ENCODE measurements around the gene SF3B5. TPM values are rescaled to one million over a fixed set of nuclear protein-coding genes. Genes with fewer than 3 reads are reported as not detected.
"Not testable (repeated sequence)": the region's sequence is repeated elsewhere in the genome, so short reads cannot be mapped to it uniquely, and the experiment has no call there.

SF3B5 gene
- total and polyA plus RNA-seq, 12 donors, result 109 to 323 (median 174) TPM

GRCh38 chr6:144053601-144054000 lies 41.8 kb downstream of the SF3B5 start:
- 42 to 57% (median 48%) methylated on average over 3 of the region's 3 CpGs for WGBS, 4 donors
- Histone ChIP-seq H3K4me3 (no peak overlapping the region), H3K27ac (no peak overlapping the region), H3K36me3 (replicated peaks in 1 of 2) (no peaks in the 10 kb centered on the region), H3K9me3 (replicated peaks in 1 of 3) (no peaks in the 10 kb centered on the region), H3K27me3 (no peaks in the 10 kb centered on the region), H3K4me1 (replicated peaks in 1 of 2) (no peaks in the 10 kb centered on the region)
- DNase-seq, result no peak
- TF ChIP-seq CTCF (IDR thresholded peaks at IDR 0.05) (no peak), POLR2A (IDR thresholded peaks at IDR 0.05) (no peak)
- intact Hi-C loops (cut with DNase I), result no loop called here

GRCh38 chr6:144052488-144052887 lies 42.9 kb downstream of the SF3B5 start:
- H3K4me3 ChIP-seq, result no peak overlapping the region
- intact Hi-C loops (cut with DNase I), result no loop called here
- no peak for TF ChIP-seq CTCF (IDR thresholded peaks at IDR 0.05)
- no peak for TF ChIP-seq POLR2A (IDR thresholded peaks at IDR 0.05)
- H3K36me3 ChIP-seq (replicated peaks in 1 of 2), result no peaks in the 10 kb centered on the region
- no peaks in the 10 kb centered on the region for H3K9me3 ChIP-seq (replicated peaks in 1 of 3)
- DNase-seq, result no peak
- no peaks in the 10 kb centered on the region for H3K4me1 ChIP-seq (replicated peaks in 1 of 2)
- no peak overlapping the region for H3K27ac ChIP-seq
- no peaks in the 10 kb centered on the region for H3K27me3 ChIP-seq

- Histone ChIP-seq H3K4me1 (replicated peaks in 1 of 2) (no peaks in the 10 kb centered on the region), H3K27ac (no peak overlapping the region), H3K9me3 (replicated peaks in 1 of 3) (no peaks in the 10 kb centered on the region), H3K27me3 (no peaks in the 10 kb centered on the region), H3K4me3 (no peak overlapping the region), H3K36me3 (replicated peaks in 1 of 2) (no peaks in the 10 kb centered on the region)
- no peak for DNase-seq
- no peak for TF ChIP-seq POLR2A (IDR thresholded peaks at IDR 0.05)
- TF ChIP-seq CTCF (IDR thresholded peaks at IDR 0.05), result no peak
- intact Hi-C loops (cut with DNase I), result no loop called here
- WGBS, 4 donors, result 65 to 76% (median 67%) methylated on average over 1 of the region's 1 CpG
These were observed 46.0 kb downstream of the SF3B5 start for GRCh38 chr6:144049386-144049785.

GRCh38 chr6:144047688-144048087 lies 47.7 kb downstream of the SF3B5 start:
- H3K27ac ChIP-seq, result no peak overlapping the region

GRCh38 chr6:144046672-144047071 lies 48.7 kb downstream of the SF3B5 start:
- 82 to 89% (median 87%) methylated on average over 5 to 8 of the region's 8 CpGs; no CpG with 5 or more reads in 1 of the 4 donors for WGBS, 4 donors

More at GRCh38 chr6:144047688-144048087, 47.7 kb downstream of the SF3B5 start:
- intact Hi-C loops (cut with DNase I), result no loop called here
- DNase-seq, result no peak
- Histone ChIP-seq H3K9me3 (replicated peaks in 1 of 3) (no peaks in the 10 kb centered on the region), H3K4me3 (no peak overlapping the region), H3K27me3 (no peaks in the 10 kb centered on the region), H3K4me1 (replicated peaks in 1 of 2) (no peaks in the 10 kb centered on the region), H3K36me3 (replicated peaks in 1 of 2) (no peaks in the 10 kb centered on the region)
- 56 to 85% (median 77%) methylated on average over 1 of the region's 1 CpG for WGBS, 4 donors
- TF ChIP-seq CTCF (IDR thresholded peaks at IDR 0.05) (no peak), POLR2A (IDR thresholded peaks at IDR 0.05) (no peak)

GRCh38 chr6:144044989-144045388 lies 50.4 kb downstream of the SF3B5 start:
- H3K27ac ChIP-seq; H3K4me1 ChIP-seq (replicated peaks in 1 of 2); H3K4me3 ChIP-seq; DNase-seq; H3K36me3 ChIP-seq (replicated peaks in 1 of 2); H3K9me3 ChIP-seq (replicated peaks in 1 of 3); intact Hi-C loops (cut with DNase I); H3K27me3 ChIP-seq: not testable (repeated sequence)
- WGBS, 4 donors, result 83 to 97% (median 88%) methylated on average over 2 of the region's 2 CpGs

More at GRCh38 chr6:144046672-144047071, 48.7 kb downstream of the SF3B5 start:
- H3K4me1 ChIP-seq (replicated peaks in 1 of 2); intact Hi-C loops (cut with DNase I); H3K36me3 ChIP-seq (replicated peaks in 1 of 2); H3K27ac ChIP-seq; H3K9me3 ChIP-seq (replicated peaks in 1 of 3); H3K4me3 ChIP-seq; DNase-seq; H3K27me3 ChIP-seq: not testable (repeated sequence)
